Skeletal muscle satellite cell (primary cell): ENCODE measurements around the gene TUBB1.

ENCODE experiments used
- H3K27me3 ChIP-seq: 2 replicates; pipeline ENCODE4 v1.7.0; 2013; ENCODE audit warnings: low read length; ENCODE audit not compliant: control insufficient read depth, insufficient read depth
- H3K36me3 ChIP-seq: 2 replicates; pipeline ENCODE4 v1.7.0; 2013; ENCODE audit warnings: mild to moderate bottlenecking, control low read depth, low read length; ENCODE audit not compliant: insufficient read depth
- H3K4me1 ChIP-seq: 2 replicates; pipeline ENCODE4 v1.7.0; 2013; ENCODE audit warnings: low read length; ENCODE audit not compliant: control insufficient read depth, insufficient read depth
- H3K4me2 ChIP-seq: 2 replicates; pipeline ENCODE4 v1.7.0; 2013; ENCODE audit warnings: mild to moderate bottlenecking, low read length
- H3K4me3 ChIP-seq: 2 replicates; pipeline ENCODE4 v1.7.0; 2013; ENCODE audit warnings: low read length
- H3K9ac ChIP-seq: 2 replicates; pipeline ENCODE4 v1.7.0; 2013; ENCODE audit warnings: mild to moderate bottlenecking, low read depth, low read length, moderate library complexity
- H3K9me3 ChIP-seq: replicated peaks from 2 replicates; pipeline ENCODE4 v1.7.0; 2013; ENCODE audit warnings: mild to moderate bottlenecking, control low read depth, low read length

TUBB1 gene

GRCh38 chr20:58990651-58991445 is 28.4 kb upstream of the TUBB1 start:
- peaks cover 87% of the 10 kb centered on the region for H3K36me3 ChIP-seq
- no peak overlapping the region for H3K4me3 ChIP-seq
- H3K9me3 ChIP-seq = no peaks in the 10 kb centered on the region
- no peaks in the 10 kb centered on the region for H3K27me3 ChIP-seq
- H3K4me2 ChIP-seq = no peak overlapping the region
- H3K4me1 ChIP-seq = no peaks in the 10 kb centered on the region
- no peak overlapping the region for H3K9ac ChIP-seq

DNA sequence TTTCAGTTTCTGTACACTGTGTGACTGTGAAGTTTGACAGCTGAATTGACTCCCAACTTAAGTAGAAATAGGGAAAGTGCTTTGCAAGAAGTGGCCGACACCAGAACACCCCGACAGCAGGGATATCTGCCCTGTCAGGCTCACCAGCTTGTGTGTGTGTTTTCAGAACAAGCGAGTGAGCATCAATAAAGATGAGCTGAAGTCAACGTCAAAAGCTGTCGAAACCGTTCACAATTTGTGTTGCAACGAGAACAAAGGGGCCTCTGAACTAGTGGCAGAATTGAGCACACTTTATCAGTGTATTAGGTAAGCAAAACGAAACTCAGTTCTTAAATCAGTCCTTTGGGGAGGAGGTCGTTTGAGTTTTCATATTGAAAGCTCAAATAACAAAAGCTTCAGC is 27.5 kb upstream of the TUBB1 start:
- Histone ChIP-seq H3K4me2 (no peak overlapping the region), H3K36me3 (peaks cover 92% of the 10 kb centered on the region), H3K4me1 (no peaks in the 10 kb centered on the region)

DNA sequence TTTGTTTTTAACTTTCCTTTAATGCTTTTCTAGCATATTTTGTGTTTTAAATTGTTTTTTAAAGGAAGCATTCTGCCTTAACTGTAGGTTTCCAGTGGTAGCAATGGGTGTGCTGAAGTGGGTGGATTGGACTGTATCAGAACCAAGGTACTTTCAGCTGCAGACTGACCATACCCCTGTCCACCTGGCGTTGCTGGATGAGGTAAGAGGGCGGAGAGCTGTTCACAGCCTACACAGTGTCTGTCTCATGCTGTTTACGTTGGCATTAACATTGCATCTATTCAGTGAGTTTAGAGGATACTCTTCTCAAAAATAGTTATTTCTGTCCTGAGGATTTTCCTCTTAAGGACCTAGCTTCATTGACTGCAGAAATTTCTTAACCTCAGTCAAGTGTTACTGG is 26.3 kb upstream of the TUBB1 start:
- no peaks in the 10 kb centered on the region for H3K9me3 ChIP-seq
- no peak overlapping the region for H3K4me2 ChIP-seq
- H3K9ac ChIP-seq = no peak overlapping the region
- no peaks in the 10 kb centered on the region for H3K4me1 ChIP-seq
- H3K36me3 ChIP-seq = peaks cover 93% of the 10 kb centered on the region
- H3K4me3 ChIP-seq = no peak overlapping the region
- no peaks in the 10 kb centered on the region for H3K27me3 ChIP-seq

More for the DNA sequence above, 27.5 kb upstream of the TUBB1 start:
- H3K27me3 ChIP-seq = no peaks in the 10 kb centered on the region
- H3K4me3 ChIP-seq = no peak overlapping the region
- no peak overlapping the region for H3K9ac ChIP-seq
- no peaks in the 10 kb centered on the region for H3K9me3 ChIP-seq

DNA sequence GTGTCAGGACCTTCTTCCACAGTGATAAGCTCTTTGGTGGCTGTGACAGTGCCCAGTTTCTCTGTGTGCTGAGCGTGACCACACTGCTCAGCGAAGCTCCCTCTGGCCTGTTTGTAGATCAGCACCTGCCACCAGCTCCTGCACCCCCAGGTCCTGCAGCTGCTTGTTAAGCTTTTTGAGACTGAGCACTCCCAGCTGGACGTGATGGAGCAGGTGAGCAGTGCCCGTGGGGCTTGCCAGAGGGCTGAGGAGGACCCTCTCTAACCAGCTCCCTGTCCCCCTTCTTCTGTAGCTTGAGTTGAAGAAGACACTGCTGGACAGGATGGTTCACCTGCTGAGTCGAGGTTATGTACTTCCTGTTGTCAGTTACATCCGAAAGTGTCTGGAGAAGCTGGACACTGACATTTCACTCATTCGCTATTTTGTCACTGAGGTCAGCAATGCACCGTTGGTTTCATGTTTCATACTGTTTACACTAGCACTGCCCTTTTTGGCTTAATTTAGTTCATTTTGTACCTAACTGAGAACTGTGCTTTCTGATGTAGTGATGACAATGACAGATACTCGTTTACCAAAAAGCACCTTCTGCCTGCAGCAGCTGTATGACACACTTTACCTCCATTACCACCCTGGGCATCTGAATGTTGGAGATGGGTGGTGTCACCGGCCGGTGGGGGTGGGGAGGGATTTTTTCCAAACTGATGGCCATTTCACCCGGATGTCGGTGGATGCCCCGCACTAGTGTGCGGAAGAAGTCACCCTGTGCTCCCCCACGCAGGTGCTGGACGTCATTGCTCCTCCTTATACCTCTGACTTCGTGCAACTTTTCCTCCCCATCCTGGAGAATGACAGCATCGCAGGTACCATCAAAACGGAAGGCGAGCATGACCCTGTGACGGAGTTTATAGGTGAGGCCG is 25.6 kb upstream of the TUBB1 start:
- no peaks in the 10 kb centered on the region for H3K27me3 ChIP-seq
- no peak overlapping the region for H3K9ac ChIP-seq
- no peak overlapping the region for H3K4me2 ChIP-seq
- peaks cover 88% of the 10 kb centered on the region for H3K36me3 ChIP-seq
- H3K9me3 ChIP-seq = no peaks in the 10 kb centered on the region
- H3K4me1 ChIP-seq = no peaks in the 10 kb centered on the region
- no peak overlapping the region for H3K4me3 ChIP-seq

DNA sequence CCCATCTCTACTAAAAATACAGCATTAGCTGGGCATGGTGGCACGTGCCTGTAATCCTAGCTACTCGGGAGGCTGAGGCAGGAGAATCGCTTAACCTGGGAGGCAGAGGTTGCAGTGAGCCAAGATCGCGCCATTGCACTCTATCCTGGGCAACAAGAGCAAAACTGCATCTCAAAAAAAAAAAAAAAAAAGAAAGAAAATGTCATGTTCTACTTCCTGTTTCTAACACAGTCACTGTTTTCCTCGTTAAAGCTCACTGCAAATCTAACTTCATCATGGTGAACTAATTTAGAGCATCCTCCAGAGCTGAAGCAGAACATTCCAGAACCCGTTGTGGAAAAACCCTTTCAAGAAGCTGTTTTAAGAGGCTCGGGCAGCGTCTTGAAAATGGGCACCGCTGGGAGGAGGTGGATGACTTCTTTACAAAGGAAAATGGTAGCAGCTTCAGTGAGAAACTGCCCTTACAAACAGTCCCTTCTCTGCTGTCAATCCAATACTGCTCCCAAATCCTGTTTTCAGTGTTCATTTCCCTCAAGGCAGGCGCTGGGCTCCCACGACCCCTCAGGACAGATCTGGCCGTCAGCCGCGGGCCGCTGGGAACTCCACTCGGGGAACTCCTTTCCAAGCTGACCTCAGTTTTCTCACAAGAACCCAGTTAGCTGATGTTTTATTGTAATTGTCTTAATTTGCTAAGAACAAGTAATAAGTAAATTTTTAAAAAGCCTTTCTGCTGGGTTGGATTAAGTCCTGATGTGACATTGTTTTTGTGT is 24.7 kb upstream of the TUBB1 start:
- Histone ChIP-seq H3K4me1 (no peaks in the 10 kb centered on the region), H3K4me2 (no peak overlapping the region), H3K27me3 (no peaks in the 10 kb centered on the region), H3K9me3 (no peaks in the 10 kb centered on the region), H3K9ac (no peak overlapping the region), H3K36me3 (peaks cover 81% of the 10 kb centered on the region), H3K4me3 (no peak overlapping the region)

GRCh38 chr20:58995461-58996225 is 23.6 kb upstream of the TUBB1 start:
- Histone ChIP-seq H3K4me1 (no peaks in the 10 kb centered on the region), H3K36me3 (peaks cover 73% of the 10 kb centered on the region), H3K27me3 (no peaks in the 10 kb centered on the region)

DNA sequence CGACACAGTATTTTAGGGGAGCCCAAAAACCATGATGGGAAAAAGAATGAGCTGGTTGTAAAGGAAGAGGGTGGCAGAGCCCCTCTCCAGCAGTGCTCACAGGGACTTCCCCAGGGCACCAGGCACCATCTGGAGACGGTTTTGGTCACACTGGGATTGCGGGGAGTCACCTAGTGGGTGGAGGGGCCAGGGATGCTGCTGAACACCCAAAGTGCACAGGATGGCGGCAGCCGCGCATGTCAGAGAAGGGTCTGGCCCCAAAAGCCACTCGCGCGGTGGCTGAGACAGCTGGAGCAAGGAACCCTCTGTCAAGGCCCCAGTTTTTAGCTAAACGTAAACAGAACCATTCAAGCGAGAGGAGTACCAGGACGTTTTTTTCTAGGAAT is 23.0 kb upstream of the TUBB1 start:
- H3K9me3 ChIP-seq = no peaks in the 10 kb centered on the region
- peaks cover 70% of the 10 kb centered on the region for H3K36me3 ChIP-seq
- H3K27me3 ChIP-seq = no peaks in the 10 kb centered on the region
- H3K4me3 ChIP-seq = no peak overlapping the region
- H3K4me2 ChIP-seq = no peak overlapping the region
- no peak overlapping the region for H3K9ac ChIP-seq
- no peaks in the 10 kb centered on the region for H3K4me1 ChIP-seq

More at GRCh38 chr20:58995461-58996225, 23.6 kb upstream of the TUBB1 start:
- Histone ChIP-seq H3K4me2 (no peak overlapping the region), H3K9ac (no peak overlapping the region), H3K4me3 (no peak overlapping the region), H3K9me3 (no peaks in the 10 kb centered on the region)

DNA sequence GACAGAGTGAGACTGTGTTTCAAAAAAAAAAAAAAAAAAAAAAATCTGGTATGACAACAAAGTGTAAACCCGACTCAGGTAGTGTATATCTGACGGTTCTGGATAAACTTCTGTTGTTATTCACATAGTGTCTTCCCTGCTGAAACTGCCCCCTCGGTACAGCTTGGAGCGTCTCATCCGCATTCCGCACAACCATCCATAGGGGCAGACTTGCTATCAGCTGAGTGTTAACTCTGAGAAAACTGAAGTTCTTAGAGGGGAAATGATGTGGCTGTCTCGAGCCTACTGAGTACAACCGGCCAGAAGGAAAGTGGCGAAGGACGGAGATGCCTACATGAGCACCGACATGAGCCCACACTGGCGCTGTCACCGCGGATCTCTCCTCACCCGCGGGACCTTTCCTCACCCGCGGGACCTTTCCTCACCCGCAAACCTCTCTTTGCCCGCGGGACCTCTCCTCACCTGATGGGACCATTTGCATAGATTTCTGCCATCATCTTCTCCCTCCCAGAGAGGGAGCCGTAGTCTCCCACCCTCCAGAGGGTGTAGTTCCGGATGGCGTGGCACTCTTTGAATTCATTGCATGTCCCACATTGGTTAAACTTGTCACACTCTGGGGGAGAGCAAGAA is 22.0 kb upstream of the TUBB1 start:
- peaks cover 65% of the 10 kb centered on the region for H3K36me3 ChIP-seq

DNA sequence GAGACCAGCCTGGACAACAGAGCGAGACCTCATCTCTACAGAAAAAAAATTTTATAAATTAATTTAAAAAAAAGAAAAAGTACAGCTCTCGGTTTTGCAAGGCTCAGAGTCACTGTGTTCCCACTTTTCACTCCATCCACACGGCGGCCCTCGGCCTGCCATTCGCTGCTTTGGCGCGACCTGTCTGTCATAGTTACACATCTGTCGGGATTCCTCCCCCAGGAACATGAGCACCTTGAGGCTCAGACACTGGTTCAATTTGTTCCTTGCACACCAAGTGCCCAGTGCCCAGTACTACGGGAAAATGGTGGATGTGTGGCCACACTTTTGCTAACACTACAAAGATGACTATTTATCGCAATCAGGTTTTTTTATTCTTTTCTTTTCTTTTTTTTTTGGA is 20.6 kb upstream of the TUBB1 start:
- H3K36me3 ChIP-seq = peaks cover 57% of the 10 kb centered on the region
- H3K9me3 ChIP-seq = no peaks in the 10 kb centered on the region
- H3K4me2 ChIP-seq = no peak overlapping the region
- H3K9ac ChIP-seq = no peak overlapping the region
- no peaks in the 10 kb centered on the region for H3K27me3 ChIP-seq
- peaks cover 6% of the 10 kb centered on the region for H3K4me1 ChIP-seq
- no peak overlapping the region for H3K4me3 ChIP-seq

More for the DNA sequence above, 22.0 kb upstream of the TUBB1 start:
- Histone ChIP-seq H3K9me3 (no peaks in the 10 kb centered on the region), H3K4me2 (no peak overlapping the region), H3K4me1 (no peaks in the 10 kb centered on the region), H3K4me3 (no peak overlapping the region), H3K27me3 (no peaks in the 10 kb centered on the region), H3K9ac (no peak overlapping the region)

DNA sequence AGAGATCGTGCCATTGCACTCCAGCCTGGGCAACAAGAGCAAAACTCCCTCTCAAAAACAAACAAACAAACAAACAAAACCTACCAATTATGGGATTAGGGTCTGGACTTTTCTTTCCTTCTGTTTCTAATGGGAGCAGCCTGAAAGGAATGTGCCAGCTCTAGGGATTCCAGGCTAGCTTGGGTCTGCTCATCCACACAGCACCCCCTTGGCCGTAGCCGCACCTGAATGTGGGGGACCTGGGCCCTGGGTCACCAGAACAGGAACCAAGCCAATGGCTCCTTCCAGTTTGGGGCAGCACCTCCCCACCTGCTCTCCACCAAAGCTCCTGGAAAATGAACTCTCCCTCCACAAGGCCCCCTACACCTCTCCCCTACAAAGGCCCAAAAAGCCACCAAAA is 18.9 kb upstream of the TUBB1 start:
- Histone ChIP-seq H3K4me3 (no peak overlapping the region), H3K4me1 (peaks cover 16% of the 10 kb centered on the region), H3K27me3 (no peaks in the 10 kb centered on the region), H3K36me3 (peaks cover 50% of the 10 kb centered on the region), H3K9ac (no peak overlapping the region), H3K4me2 (no peak overlapping the region), H3K9me3 (no peaks in the 10 kb centered on the region)
